Panc1 (cell line): ENCODE measurements around the gene BICRAL. TPM values are rescaled to one million over a fixed set of nuclear protein-coding genes. Genes with fewer than 3 reads are reported as not detected.
"Not testable (repeated sequence)": the region's sequence is repeated elsewhere in the genome, so short reads cannot be mapped to it uniquely, and the experiment has no call there.

Experiments
- ATAC-seq: fragments of 200-7000 bp; cut with Tn5 transposase; 2 replicates; pipeline ENCODE4 v1.9.1; 2020; ENCODE audit warnings: mild to moderate bottlenecking, moderate library complexity
- BruUV-seq: library from RNA; stranded (reverse); fragments of 400-500 nt; replicated peaks from 2 replicates; lab custom pipeline; 2021; lab: Mats Ljungman, UMichigan
- CTCF ChIA-PET: fragments of 300-600 bp; sonication (Branson Sonifier 250); formaldehyde crosslinking; loops from one replicate; lab custom pipeline; 2022; ENCODE audit warnings: antibody characterized with exemption; lab: Charles Lee
- POLR2A ChIA-PET: fragments of 300-600 bp; sonication (Branson Sonifier 250); formaldehyde crosslinking; loops from one replicate; lab custom pipeline; 2022; ENCODE audit warnings: antibody characterized with exemption; lab: Charles Lee
- DNase-seq: peaks from one replicate; pipeline ENCODE4 v3.0.0-alpha.2; 2010; ENCODE audit warnings: low read depth, low spot score
- H3K27ac ChIP-seq: 2 replicates; pipeline ENCODE4 v1.5.1; 2011; ENCODE audit warnings: mild to moderate bottlenecking, low read length, inconsistent platforms
- H3K27me3 ChIP-seq: fragments of 200-500 bp; sonication (Bioruptor generic); 2 replicates; pipeline ENCODE4 v1.6.0; 2014; ENCODE audit warnings: low read length, inconsistent platforms; ENCODE audit not compliant: control insufficient read depth, insufficient read depth
- H3K36me3 ChIP-seq: fragments of 200-500 bp; sonication (Bioruptor generic); 2 replicates; pipeline ENCODE4 v1.5.1; 2014; ENCODE audit warnings: inconsistent platforms, mild to moderate bottlenecking, low read length, moderate library complexity; ENCODE audit not compliant: control insufficient read depth, insufficient read depth
- H3K4me1 ChIP-seq: 2 replicates; pipeline ENCODE4 v1.5.1; 2011; ENCODE audit warnings: inconsistent platforms, mild to moderate bottlenecking, low read length, moderate library complexity; ENCODE audit not compliant: control insufficient read depth, insufficient read depth
- H3K4me3 ChIP-seq, 2 experiments: 2 replicates each; pipeline ENCODE4 v1.5.1; 2011 to 2012; ENCODE audit warnings: low read depth in 2 of 2, low read length in 2 of 2, mild to moderate bottlenecking in 2 of 2, inconsistent platforms in 1 of 2, moderate library complexity in 1 of 2
- H3K9me3 ChIP-seq: fragments of 200-500 bp; sonication (Bioruptor generic); 2 replicates; pipeline ENCODE4 v1.5.1; 2014; ENCODE audit warnings: low read depth, mild to moderate bottlenecking, inconsistent platforms, low read length, moderate library complexity; ENCODE audit not compliant: control insufficient read depth, insufficient read depth
- CTCF ChIP-seq: fragments of 450-650 bp; IDR thresholded peaks from 2 replicates; pipeline ENCODE4 v1.5.1; 2017; ENCODE audit warnings: mild to moderate bottlenecking
- POLR2AphosphoS5 ChIP-seq: IDR thresholded peaks from 2 replicates; pipeline ENCODE4 v1.6.1; 2012; ENCODE audit warnings: mild to moderate bottlenecking, low read depth, low read length, moderate library complexity
- REST ChIP-seq, 2 experiments: IDR thresholded peaks; 2 replicates each; pipeline ENCODE4 v1.6.1; 2011 to 2012; ENCODE audit warnings: low read depth in 2 of 2, control low read depth in 1 of 2, low read length in 1 of 2, mild to moderate bottlenecking in 1 of 2, moderate library complexity in 1 of 2; ENCODE audit not compliant: insufficient read depth in 1 of 2
- SIN3A ChIP-seq: IDR thresholded peaks from 2 replicates; pipeline ENCODE4 v1.6.1; 2012; ENCODE audit warnings: low read depth, mild to moderate bottlenecking, low read length, moderate library complexity, borderline replicate concordance; ENCODE audit not compliant: insufficient read depth
- TCF7L2 ChIP-seq: IDR thresholded peaks from 2 replicates; pipeline ENCODE4 v1.6.1; 2011; ENCODE audit warnings: mild to moderate bottlenecking, low read depth, low read length, inconsistent platforms
- in situ Hi-C: cut with HindIII; loops from 2 replicates; pipeline ENCODE4 v1.10.0; 2016; ENCODE audit warnings: low sequenced_read_pairs, low pct_unique_long_range_greater_than_20kb
- intact Hi-C: fragments of 100-400 bp; cut with micrococcal nuclease; formaldehyde crosslinking; loops from one replicate; pipeline ENCODE4 v1.10.0; 2022; ENCODE audit not compliant: unreplicated experiment
- total RNA-seq: library from RNA; stranded (reverse); gene quantifications from one replicate; pipeline ENCODE4 v1.2.1, GENCODE V29; 2021; ENCODE audit not compliant: unreplicated experiment

The BICRAL gene
- total RNA-seq, 1 experiment from 2014 or later: 12.9 TPM

DNA sequence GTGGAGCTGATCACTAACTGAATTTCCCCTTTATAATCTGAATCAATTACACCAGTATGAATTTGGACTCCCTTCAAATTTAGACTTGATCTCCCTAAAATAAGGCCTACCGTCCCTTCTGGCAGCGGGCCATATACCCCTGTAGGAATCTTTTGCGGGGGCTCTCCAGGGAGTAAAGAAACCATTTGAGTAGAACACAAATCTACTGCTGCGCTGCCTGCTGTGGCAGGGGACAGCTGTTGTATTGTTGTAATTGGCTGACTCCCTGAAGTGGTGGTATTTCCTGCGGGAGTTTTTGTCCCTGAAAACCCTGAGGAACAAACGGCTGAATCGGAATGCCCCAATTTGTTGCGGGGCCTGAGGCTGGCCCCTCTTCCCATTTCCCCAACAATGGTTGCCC, 118.0 kb downstream of the BICRAL start:
- Histone ChIP-seq H3K9me3 (no peaks in the 10 kb centered on the region), H3K36me3 (no peaks in the 10 kb centered on the region), H3K4me1 (peaks cover 5% of the 10 kb centered on the region), H3K27me3 (no peaks in the 10 kb centered on the region), H3K4me3 (no peak overlapping the region), H3K27ac (no peak overlapping the region)
- TF ChIP-seq POLR2AphosphoS5: no peak
- TF ChIP-seq REST (IDR thresholded peaks at IDR 0.05; ENCODE audit: insufficient read depth in 1 of 2, low read depth in 2 of 2, low read length in 1 of 2): no peak
- TF ChIP-seq TCF7L2: no peak
- TF ChIP-seq SIN3A: no peak
- TF ChIP-seq CTCF: no peak
- in situ Hi-C loops: no loop called here
- intact Hi-C loops: loop anchor here (5.0 to 10.0 kb wide), 3 partner anchors 65 to 245 kb away; partner anchors contain the start of genes GNMT, KLHDC3 and MEA1
- no peak for ATAC-seq
- no peak for DNase-seq
- ChIA-PET POLR2A (interaction anchor here (0.6 kb wide), 1 partner anchor 215 kb away, joined by 3 read pairs; no protein-coding TSS in a partner anchor), CTCF (no interaction called here)
- no TSS peak for BruUV-seq

- no peaks in the 10 kb centered on the region for H3K9me3 ChIP-seq
- peaks cover 5% of the 10 kb centered on the region for H3K4me1 ChIP-seq
- CTCF ChIA-PET: interaction anchor here (0.8 to 1.0 kb wide), 2 partner anchors 112 to 119 kb away, joined by 3 read pairs; partner anchors contain the start of genes KLHDC3 and MEA1
- H3K4me3 ChIP-seq: peak overlapping the region in 1 of 2 experiments; percentile 23; a peak in 2 of 4 replicates
- H3K27me3 ChIP-seq: no peaks in the 10 kb centered on the region
- in situ Hi-C loops (no loop called here), intact Hi-C loops (loop anchor here (5.0 to 10.0 kb wide), 3 partner anchors 63 to 243 kb away; partner anchors contain the start of genes GNMT, KLHDC3 and MEA1)
- DNase-seq (peak; percentile 72), ATAC-seq (peak; percentile 97)
- no TSS peak for BruUV-seq
- POLR2A ChIA-PET: no interaction called here
- H3K27ac ChIP-seq: 0 out of 2 replicates have a peak overlapping the region, but pooled peaks have one; percentile 29
- TF ChIP-seq SIN3A (no peak), REST (IDR thresholded peaks at IDR 0.05; ENCODE audit: insufficient read depth in 1 of 2, low read depth in 2 of 2, low read length in 1 of 2) (no peak), POLR2AphosphoS5 (no peak), CTCF (peak; percentile 92)
- no peaks in the 10 kb centered on the region for H3K36me3 ChIP-seq
These were observed 119.7 kb downstream of the BICRAL start for GRCh38 chr6:42901538-42901957.

DNA sequence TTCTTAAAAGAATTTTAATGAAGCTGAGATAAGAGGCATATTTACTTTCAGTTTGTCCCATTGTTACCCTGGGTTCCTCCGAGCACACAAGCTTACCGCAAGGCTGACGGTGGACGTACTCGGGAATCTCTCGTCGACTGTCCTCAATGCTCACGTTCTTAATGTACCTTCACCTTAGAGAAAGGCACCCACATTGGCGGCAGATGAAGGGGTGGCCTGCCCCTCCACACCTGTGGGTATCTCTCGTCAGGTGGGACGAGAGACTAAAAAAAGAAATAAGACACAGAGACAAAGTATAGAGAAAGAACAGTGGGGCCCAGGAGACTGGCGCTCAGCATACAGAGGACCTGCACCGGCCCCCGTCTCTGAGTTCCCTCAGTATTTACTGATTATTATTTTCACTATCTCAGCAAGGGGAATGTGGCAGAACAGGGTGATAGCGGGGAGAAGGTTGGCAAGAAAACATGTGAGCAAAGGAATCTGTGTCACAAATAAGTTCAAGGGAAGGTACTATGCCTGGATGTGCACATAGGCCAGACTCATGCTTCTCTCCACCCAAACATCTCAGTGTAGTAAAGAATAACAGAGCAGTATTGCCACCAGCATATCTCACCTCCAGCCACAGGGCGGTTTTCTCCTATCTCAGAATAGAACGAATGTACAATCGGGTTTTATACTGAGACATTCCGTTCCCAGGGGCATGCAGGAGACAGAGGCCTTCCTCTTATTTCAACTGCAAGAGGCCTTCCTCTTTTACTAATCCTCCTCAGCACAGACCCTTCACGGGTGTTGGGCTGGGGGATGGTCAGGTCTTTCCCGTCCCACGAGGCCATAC, 120.8 kb downstream of the BICRAL start:
- CTCF ChIA-PET, DNase-seq, BruUV-seq, H3K36me3 ChIP-seq, H3K27me3 ChIP-seq, POLR2A ChIA-PET, H3K27ac ChIP-seq, H3K4me1 ChIP-seq, in situ Hi-C loops, ATAC-seq, H3K9me3 ChIP-seq: not testable (repeated sequence)
- peak overlapping the region in 1 of 2 experiments; percentile 11; a peak in 1 of 4 replicates for H3K4me3 ChIP-seq
- intact Hi-C loops: loop anchor here (5.0 to 10.0 kb wide), 3 partner anchors 62 to 242 kb away; partner anchors contain the start of genes GNMT, KLHDC3 and MEA1
